ENCODE measurements around the gene FBXL4.
"Not testable (repeated sequence)": the region's sequence is repeated elsewhere in the genome, so short reads cannot be mapped to it uniquely, and the experiment has no call there.

The FBXL4 gene

DNA sequence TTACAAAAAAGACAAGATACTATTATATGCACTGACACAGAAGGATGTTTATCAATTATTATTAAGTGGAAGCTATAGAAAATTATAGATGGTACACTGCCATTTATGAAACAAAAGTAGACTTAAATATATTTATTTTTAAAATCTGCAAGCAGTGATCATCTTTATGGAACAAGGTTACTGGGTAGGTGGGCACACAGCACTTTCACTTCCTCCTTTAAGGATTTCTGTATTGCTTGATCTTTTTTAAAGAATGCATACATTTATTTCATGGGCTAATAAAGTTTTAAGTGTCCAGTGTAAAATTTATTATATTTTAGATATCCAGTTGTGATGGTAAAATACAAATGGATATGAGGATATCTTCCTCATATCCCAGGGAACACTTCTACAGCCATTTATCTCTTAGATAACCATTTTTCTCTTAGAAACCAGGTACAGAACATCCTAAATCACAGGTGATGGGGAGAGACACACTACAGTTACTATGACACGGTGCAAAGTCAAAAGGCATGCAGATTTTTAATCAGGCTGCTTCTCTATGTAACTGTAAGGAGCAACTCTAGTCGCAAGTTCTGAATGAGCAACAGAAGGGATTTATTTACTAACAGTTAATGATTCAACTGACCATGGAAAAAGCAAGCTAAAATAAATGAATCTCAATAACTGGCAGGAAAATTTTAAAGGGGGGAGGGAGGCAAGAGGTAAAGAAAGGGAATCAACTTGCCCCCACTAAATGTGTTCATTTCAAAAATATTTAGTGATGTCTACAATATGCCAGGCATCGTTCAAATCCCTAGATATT, 2.2 kb downstream of the FBXL4 start:
- DNase-seq: no peak

DNA sequence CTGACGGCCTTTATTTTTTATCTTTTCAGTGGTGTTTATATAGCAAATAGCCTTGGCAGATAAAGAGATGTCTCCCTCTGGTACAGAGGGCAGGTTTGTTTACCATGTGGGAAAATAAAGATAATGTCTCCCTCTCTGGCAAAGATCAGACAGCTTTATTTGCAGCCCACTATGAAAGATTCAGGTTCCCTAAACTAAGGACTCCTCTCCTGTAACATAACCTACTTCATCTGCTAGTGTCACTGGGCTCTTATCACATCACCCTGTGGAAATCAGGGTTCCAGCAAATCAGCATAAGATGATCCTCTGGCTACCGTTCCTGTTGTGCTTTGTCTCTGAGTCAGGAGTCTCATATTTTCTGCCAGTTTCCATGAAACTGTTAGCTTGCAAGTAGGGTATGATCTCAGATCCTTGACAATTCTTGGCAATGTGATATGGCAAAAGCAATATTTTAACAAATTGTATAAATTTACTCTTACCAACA, 3.1 kb downstream of the FBXL4 start:
- peak; percentile 6 for DNase-seq

GRCh38 chr6:98944168-98944567, 3.6 kb downstream of the FBXL4 start:
- no peak for DNase-seq

GRCh38 chr6:98942263-98942803, 5.4 kb downstream of the FBXL4 start:
- no peak for DNase-seq

GRCh38 chr6:98941319-98941718, 6.4 kb downstream of the FBXL4 start:
- no peak for DNase-seq

- DNase-seq: no peak
Observed at GRCh38 chr6:98937351-98937750, 10.4 kb downstream of the FBXL4 start.

GRCh38 chr6:98932381-98932780, 15.4 kb downstream of the FBXL4 start:
- no peak for DNase-seq

DNA sequence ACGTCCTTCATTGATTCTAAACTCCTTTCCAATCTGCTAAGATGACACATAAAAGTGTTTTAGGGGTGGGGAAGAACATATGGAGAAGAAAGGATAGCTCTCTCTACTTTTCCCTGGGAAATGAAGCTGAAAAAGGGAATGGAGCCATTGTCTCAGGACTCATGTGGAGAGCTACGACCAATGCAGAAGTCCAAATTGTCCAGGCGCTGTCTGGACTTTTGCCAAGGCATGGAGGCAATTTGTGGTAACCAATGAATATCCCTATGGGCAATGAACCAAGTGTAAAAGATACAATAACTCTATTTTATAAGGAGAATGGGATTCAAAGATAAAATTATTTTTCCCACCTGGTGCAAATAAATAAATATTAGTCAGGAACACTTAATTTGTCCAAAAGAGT, 16.1 kb downstream of the FBXL4 start:
- DNase-seq: no peak

DNA sequence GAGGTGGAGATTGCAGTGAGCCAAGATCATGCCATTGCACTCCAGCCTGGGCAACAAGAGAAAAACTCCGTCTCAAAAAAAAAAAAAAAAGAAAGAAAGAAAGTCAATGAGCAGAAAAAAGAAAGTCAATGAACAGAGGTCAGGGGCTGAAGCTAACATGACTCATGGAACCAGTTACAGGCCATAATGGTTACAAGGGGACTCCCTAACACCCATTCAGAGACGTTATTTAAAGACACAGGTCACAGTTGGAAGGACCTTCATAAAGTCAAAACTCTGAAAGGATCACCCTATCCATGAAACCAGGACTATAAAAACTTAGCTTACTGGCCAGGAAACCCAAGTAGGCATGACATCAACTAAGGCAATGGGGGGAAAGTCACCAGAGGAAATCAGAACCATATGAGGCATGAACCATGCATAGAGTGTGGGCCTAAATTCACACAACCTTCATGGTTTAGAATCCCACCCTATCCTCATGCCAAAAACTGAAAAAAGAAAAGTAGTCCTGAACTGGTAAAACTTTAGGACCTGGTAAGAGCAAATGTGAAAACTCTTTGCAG, 18.2 kb downstream of the FBXL4 start:
- peak; percentile 16 for DNase-seq

GRCh38 chr6:98928688-98929087, 19.1 kb downstream of the FBXL4 start:
- DNase-seq: no peak

DNA sequence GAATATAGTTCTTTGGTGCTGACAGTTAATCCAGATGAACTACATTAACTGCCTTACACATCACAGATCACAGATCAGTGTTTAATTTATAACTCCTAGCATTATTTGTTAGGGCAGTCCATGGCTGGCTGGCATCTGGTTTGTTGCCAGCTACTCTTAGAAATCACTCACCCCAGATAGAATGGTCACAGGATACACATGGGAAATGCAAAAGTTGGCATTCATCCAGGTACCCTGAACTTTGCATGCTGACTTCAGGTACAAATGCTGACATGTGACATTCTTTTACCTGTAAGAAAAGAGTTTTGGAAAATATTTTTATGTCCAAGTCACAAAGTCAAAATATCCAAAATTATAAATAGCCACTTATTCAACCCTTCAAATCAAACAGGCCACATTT, 20.2 kb downstream of the FBXL4 start:
- no peak for DNase-seq

DNA sequence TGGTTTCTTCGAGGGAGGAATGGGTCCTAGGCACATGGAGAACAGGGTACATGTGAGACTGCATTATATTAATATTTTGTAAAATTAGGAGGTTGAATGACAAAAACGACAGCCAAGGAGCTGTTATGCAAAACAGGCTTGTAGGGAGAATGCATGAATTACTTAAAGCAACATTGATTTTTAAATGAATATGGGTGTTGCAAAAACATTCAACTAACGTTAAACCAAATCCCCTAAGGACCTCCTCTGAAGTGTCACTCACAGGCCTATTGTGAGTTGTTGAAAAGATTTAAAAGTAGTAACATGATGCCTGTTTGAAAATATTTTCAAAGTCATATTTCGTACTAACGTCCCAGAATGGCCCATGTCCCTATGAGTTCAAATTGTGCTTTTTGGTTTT, 21.9 kb downstream of the FBXL4 start:
- no peak for DNase-seq

DNA sequence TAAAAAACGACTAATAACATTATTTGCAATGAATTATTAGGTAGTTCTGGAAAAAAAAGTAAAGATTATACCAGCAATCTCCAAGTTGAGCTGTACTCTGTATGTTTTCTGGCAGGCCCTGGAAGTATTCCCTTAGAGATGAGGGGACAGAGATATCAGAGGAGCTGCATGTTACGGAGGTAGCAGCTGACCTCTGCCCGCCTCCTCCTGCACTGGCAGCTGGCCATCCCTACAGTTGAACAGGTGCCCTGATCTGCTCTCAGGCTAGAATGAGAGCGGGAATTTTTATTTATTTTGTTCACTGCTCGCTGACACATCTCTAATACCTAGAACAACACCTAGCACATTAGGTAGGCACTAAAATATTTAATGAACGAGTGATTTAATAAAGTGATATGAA, 23.1 kb downstream of the FBXL4 start:
- DNase-seq: no peak

- no peak for DNase-seq
Observed at GRCh38 chr6:98920904-98921431, 26.8 kb downstream of the FBXL4 start.

DNA sequence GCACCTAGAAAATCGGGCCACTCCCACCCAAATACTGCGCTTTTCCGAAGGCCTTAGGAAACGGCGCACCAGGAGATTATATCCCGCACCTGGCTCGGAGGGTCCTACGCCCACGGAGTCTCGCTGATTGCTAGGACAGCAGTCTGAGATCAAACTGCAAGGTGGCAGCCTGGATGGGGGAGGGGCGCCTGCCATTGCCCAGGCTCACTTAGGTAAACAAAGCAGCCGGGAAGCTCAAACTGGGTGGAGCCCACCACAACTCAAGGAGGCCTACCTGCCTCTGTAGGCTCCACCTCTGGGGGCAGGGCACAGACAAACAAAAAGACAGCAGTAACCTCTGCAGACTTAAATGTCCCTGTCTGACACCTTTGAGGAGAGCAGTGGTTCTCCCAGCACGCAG, 36.8 kb downstream of the FBXL4 start:
- not testable (repeated sequence) for DNase-seq

- no peak for DNase-seq
Observed at GRCh38 chr6:98909236-98909635, 38.5 kb downstream of the FBXL4 start.

DNA sequence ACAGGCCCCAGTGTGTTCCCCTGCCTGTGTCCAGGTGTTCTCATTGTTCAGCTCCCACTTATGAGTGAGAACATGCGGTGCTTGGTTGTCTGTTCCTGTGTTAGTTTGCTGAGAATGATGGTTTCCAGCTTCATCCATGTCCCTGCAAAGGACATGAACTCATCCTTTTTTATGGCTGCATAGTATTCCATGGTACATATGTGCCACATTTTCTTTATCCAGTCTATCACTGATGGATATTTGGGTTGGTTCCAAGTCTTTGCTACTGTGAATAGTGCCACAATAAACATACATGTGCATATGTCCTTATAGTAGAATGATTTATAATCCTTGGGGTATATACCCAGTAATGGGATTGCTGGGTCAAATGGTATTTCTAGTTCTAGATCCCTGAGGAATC, 41.4 kb downstream of the FBXL4 start:
- DNase-seq: not testable (repeated sequence)

GRCh38 chr6:98905759-98906158, 42.0 kb downstream of the FBXL4 start:
- DNase-seq: no peak

DNA sequence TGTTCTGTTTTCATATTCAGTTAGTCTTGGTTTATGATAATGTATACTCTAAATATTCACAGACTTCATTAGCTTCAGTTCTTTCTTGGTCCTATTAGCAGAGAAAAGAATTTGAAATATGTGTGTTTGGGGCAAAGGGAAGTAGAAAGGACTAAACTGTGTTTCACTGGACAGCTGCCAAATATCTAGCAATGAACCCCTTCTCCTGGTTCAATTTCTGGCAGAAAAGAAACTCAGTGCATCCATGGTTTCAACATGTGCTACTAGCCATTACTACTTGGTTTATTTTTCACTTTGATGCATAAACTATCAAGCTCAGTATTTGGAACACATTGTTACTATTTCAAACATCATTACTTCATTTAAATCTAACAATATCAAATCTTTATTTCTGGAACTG, 43.6 kb downstream of the FBXL4 start:
- DNase-seq: peak; percentile 51

DNA sequence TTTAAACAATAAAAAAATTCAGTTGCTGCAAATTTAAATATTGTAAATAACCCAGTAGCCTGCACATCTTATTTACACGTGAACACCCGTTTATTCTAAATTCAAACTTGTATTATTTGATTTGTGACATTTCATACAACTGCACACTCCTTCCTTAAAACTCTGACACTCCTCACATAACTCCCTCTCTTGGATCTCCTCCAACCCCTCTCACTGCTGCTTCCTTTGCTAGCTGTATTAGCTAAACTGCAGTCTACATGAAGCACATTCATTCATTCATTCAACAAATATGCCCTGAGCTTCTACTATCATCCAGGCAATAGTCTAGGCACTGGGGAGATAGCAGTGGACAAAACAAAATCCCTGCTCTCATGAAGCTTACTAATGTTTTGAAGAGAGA, 47.0 kb downstream of the FBXL4 start:
- no peak for DNase-seq

DNA sequence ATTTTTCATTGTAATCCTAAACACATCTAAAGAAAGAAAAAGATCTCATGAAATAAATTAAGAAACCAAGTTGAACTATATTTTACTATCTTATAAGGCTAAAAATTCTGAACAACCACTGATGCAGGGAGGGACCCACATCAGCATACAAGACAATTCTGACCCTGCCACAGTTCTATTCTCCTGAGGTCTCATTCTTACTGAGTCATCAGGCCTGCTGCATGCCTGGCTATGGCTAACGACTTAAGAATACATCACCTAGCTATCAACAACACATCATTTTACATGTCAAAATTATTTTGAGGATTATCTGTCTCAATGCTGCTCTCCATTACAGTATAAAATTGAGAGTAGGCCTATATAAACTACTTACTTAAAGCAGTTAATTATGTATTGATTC, 52.9 kb downstream of the FBXL4 start:
- peak; percentile 16 for DNase-seq

- DNase-seq: no peak
Observed at GRCh38 chr6:98887650-98888049, 60.1 kb downstream of the FBXL4 start.

DNA sequence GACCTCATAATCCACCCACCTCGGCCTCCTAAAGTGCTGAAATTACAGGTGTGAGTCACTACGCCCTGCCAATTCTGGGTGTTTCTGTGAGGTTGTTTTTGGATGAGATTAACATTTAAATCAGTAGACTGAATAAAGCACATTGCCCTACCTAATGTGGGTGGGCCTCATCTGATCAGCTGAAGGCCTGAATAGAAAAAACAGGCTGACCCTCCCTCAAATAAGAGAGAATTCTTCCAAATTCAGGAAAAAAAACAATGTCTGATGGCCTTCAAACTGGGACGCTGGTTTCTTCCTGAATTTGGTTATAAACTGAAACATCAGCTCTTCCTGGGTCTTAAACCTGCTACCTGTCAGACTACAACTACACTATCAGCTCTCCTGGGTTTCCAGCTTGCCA, 62.4 kb downstream of the FBXL4 start:
- no peak for DNase-seq

DNA sequence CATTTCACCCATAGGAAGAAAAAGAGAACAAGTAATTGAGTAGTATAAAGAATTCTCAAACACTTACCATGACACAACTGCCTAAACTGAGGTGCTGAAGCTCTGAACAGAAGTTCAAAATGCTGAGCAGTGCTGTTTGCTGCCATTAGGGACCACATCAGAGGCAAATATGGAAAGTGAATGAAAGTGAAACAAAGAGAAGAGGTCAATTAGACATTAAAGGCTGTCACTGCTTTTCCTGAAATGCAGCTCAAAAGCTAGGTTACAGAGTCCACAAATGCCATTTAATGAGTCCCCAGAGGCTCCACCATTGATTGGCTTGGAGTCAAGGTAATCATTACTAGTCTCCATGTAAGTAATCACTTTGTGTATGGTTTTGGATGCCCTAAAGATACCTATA, 67.3 kb downstream of the FBXL4 start:
- no peak for DNase-seq
